Measurements from ENCODE around the gene NOP14.

DNA sequence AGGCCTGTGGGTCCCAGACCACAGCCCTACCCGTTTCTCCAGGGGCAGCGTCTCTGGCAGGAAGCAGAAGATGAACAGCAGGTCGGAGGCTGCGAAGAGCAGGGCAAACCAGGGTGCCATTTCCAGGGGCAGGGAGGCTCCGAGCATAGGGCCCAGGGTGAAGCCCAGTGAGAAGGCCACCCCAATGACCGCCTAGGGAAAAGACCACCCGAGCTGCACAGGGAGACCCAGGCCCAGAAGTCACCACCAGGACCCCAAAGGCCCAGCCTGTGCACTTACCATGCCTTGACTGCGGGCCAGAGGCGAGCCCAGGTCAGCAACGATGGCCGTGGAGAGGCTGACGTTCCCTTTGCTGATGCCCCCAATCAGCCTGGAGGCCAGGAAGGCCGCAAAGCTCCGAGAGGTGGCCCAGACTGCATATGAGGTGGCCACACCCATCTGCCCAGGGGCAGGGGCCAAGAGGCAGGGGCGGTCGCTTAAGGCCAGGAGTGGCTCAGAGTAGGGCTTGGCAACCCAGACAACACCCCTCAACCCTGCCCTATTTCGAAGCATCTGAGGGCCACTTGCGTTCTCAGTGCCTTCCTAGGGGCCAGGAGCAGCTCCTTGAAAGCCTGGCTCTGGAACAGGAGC lies 30.8 kb downstream of the NOP14 start:
- TF ChIP-seq POLR2A (IDR thresholded peaks at IDR 0.05; ENCODE audit: low read depth, low read length) (no peak), GATA2 (IDR thresholded peaks at IDR 0.05; ENCODE audit: insufficient read depth, insufficient read length, low read depth, low read length) (no peak)
- TF ChIP-seq, protein P1, sequence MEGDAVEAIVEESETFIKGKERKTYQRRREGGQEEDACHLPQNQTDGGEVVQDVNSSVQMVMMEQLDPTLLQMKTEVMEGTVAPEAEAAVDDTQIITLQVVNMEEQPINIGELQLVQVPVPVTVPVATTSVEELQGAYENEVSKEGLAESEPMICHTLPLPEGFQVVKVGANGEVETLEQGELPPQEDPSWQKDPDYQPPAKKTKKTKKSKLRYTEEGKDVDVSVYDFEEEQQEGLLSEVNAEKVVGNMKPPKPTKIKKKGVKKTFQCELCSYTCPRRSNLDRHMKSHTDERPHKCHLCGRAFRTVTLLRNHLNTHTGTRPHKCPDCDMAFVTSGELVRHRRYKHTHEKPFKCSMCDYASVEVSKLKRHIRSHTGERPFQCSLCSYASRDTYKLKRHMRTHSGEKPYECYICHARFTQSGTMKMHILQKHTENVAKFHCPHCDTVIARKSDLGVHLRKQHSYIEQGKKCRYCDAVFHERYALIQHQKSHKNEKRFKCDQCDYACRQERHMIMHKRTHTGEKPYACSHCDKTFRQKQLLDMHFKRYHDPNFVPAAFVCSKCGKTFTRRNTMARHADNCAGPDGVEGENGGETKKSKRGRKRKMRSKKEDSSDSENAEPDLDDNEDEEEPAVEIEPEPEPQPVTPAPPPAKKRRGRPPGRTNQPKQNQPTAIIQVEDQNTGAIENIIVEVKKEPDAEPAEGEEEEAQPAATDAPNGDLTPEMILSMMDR (IDR thresholded peaks at IDR 0.05; ENCODE audit: extremely low read depth in 1 of 2, insufficient read depth in 1 of 2, low read depth in 1 of 2, low read length in 2 of 2): no peak
- TF ChIP-seq, protein P2, sequence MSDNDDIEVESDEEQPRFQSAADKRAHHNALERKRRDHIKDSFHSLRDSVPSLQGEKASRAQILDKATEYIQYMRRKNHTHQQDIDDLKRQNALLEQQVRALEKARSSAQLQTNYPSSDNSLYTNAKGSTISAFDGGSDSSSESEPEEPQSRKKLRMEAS (IDR thresholded peaks at IDR 0.05; ENCODE audit: insufficient read depth, insufficient read length): no peak

Measured in endothelial cell of umbilical vein (primary cell).